Measurements from ENCODE around the gene CEMIP. TPM values are rescaled to one million over a fixed set of nuclear protein-coding genes. Genes with fewer than 3 reads are reported as not detected.

The CEMIP gene
- total and polyA plus RNA-seq, 2 of the 13 experiments (the other 11 are each of a cell fraction or from before 2014, with no cell fraction given): 4.3 to 28.5 TPM

DNA sequence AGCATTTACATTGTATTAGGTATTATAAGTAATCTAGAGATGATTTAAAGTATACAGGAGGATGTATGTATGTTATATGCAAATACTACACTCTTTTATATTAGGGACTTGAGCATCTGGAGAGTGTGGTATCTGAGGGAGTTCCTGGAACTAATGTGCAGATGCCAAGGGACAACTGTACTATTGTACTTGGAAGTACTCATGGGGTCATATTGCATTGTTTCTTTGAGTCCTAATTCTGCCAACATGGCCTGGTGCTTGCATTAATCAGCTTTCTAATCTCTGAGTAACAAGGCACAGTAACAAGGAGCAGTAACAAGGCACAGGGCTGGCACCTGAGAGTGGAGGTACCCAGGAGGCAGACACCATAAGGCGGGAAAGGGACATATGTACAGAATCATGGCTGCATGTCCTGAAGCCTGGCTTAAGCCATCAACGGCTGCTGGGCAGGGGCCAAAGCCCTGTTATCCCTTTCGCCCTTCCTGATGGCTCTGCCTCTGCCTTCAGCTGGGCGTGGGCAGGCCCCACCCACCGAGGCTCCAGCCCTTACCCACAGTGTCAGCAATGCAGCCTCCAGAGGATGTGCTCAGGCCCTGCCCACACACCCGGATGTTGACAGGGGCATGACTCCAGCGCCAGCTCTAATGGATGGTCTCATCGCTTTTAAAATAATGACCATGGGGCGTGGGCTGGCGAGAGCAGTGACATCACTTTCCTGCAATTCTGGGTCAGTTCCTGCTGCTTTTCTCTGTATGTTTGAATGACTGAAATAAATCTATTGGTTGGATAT, 22.9 kb downstream of the CEMIP start:
- TF ChIP-seq NBN (conservative IDR thresholded peaks at IDR 0.05) (no peak), GATAD1 (CRISPR knock-in tag; IDR thresholded peaks at IDR 0.05) (no peak), IKZF1 (IDR thresholded peaks at IDR 0.05) (no peak), ZNF24 (IDR thresholded peaks at IDR 0.05) (no peak)
- TF ChIP-seq, protein P1, sequence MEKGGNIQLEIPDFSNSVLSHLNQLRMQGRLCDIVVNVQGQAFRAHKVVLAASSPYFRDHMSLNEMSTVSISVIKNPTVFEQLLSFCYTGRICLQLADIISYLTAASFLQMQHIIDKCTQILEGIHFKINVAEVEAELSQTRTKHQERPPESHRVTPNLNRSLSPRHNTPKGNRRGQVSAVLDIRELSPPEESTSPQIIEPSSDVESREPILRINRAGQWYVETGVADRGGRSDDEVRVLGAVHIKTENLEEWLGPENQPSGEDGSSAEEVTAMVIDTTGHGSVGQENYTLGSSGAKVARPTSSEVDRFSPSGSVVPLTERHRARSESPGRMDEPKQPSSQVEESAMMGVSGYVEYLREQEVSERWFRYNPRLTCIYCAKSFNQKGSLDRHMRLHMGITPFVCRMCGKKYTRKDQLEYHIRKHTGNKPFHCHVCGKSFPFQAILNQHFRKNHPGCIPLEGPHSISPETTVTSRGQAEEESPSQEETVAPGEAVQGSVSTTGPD (CRISPR knock-in tag; IDR thresholded peaks at IDR 0.05): no peak
- CTCF ChIA-PET (ENCODE audit: low intra/inter-chr PET ratio, low total read pairs): no interaction called here
- H3K27me3 ChIP-seq (ENCODE audit: control insufficient read depth in 1 of 2, insufficient read depth in 2 of 2, low read length in 2 of 2): no peaks in the 10 kb centered on the region
- no peak overlapping the region for H3K27ac ChIP-seq (ENCODE audit: extremely low read length, insufficient read depth, low read length)
- POLR2A ChIA-PET: no interaction called here
- no peak for DNase-seq (ENCODE audit: low spot score)
- peaks cover 35% of the 10 kb centered on the region for H3K4me1 ChIP-seq (ENCODE audit: insufficient read depth, low read length)
- no peak overlapping the region for H3K9ac ChIP-seq (ENCODE audit: insufficient read depth, low read depth, low read length)
- H4K20me1 ChIP-seq (ENCODE audit: insufficient read depth, low read length): no peaks in the 10 kb centered on the region
- no peak overlapping the region for H2AFZ ChIP-seq (ENCODE audit: low read length)
- intact Hi-C loops (cut with micrococcal nuclease; ENCODE audit: unreplicated experiment): no loop called here
- no peak for ATAC-seq
- H3K9me3 ChIP-seq (ENCODE audit: low read length): no peaks in the 10 kb centered on the region
- no peak overlapping the region for H3K4me3 ChIP-seq (replicated peaks in 1 of 3; ENCODE audit: insufficient read depth in 1 of 3, low read depth in 2 of 3, low read length in 3 of 3)
- FAIRE-seq: no peak
- 100% methylated on average over 7 of the region's 10 CpGs for WGBS (ENCODE audit: low lambda C conversion rate)
- in situ Hi-C loops (cut with HindIII; ENCODE audit: extremely low pct_ligation_motif_present, low pct_unique_long_range_greater_than_20kb): no loop called here
- H3K36me3 ChIP-seq (replicated peaks in 1 of 2; ENCODE audit: control insufficient read depth in 1 of 2, insufficient read depth in 2 of 2, low read length in 2 of 2): peaks cover 7 to 31% of the 10 kb centered on the region in 2 experiments; a peak in 4 of 5 replicates
- no TSS peak for BruUV-seq (replicated peaks)
- no peaks in the 10 kb centered on the region for H3K79me2 ChIP-seq (ENCODE audit: insufficient read depth, low read length)
- no peak overlapping the region for H3K4me2 ChIP-seq (ENCODE audit: low read depth, low read length)
